ENCODE data around the gene GFER.
A peak's percentile ranks its signal among the peaks of the same experiment; 100 is the strongest.
"Not testable (repeated sequence)": the region's sequence is repeated elsewhere in the genome, so short reads cannot be mapped to it uniquely, and the experiment has no call there.

Gene GFER
- total RNA-seq = 22.5 to 27.2 reads per million in 2 donors

GRCh38 chr16:1983544-1984346 is at the start of gene GFER:
Gene GFER (plus strand): TSS chr16:1984193. CDS start chr16:1984219, 26 bp downstream.
- DNase-seq = peak; percentile 59

GRCh38 chr16:1936945-1937479 is 47.0 kb upstream of the GFER start:
- DNase-seq = no peak

GRCh38 chr16:1938316-1938715 is 45.7 kb upstream of the GFER start:
- DNase-seq = no peak

- DNase-seq = no peak
Observed at GRCh38 chr16:1938910-1939309, 45.1 kb upstream of the GFER start.

DNA sequence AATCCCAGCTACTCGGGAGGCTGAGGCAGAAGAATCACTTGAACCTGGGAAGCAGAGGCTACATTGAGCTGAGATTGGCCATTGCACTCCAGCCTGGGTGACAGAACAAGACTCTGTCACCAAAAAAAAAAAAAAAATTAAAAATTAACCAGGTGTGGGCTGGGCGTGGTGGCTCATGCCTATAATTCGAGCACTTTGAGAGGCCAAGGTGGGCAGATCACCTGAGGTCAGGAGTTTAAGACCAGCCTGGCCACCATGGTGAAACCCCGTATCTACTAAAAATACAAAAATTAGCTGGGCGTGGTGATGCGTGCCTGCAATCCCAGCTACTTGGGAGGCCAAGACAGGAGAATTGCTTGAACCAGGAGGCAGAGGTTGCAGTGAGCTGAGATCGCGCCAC is 44.2 kb upstream of the GFER start:
- not testable (repeated sequence) for DNase-seq

DNA sequence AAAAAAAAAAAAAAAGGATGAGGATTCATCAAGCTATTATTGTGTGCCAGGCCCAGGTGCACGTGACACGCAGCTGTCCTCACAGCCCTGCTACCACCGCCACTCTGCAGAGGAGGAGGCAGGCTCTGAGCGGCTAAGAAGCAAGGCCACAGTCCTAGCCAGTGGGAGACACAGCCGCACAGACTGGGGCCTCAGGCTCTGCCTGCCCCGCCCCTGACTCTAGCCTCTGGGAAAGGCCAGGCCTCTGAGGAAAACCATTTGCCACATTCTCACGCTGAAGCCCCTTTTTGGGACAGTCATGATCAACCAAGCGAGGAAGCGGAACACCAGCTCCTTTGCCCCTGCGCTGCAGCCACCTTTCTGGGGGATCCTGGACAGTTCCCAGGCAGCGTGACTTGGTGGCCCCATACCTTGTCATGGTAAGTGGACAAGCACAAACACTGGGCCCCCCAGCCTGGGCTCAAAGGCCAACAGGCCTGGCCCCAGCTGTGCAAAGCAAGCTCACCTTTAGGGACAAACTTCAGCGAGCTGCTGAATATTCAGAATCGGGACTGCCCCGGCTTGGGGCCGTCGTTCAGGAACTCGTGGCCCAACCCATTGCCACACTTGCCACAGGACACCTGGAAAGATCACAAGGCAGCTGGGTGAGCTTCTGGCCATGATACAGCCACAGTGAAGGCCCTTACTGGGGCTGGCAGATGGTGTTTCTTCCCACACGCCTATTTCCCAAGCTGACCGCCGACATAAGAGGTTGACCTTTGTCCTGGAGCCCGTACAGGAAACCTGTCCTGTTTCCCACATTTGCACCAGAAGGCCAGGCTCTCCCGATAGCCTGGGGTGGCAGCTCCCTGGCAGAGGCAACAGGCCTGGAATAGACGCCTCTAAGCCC is 43.5 kb upstream of the GFER start:
- DNase-seq = no peak

- no peak for DNase-seq
Observed at GRCh38 chr16:1941162-1942046, 42.6 kb upstream of the GFER start.

GRCh38 chr16:1942047-1942809 is 41.8 kb upstream of the GFER start:
- DNase-seq = no peak

GRCh38 chr16:1942810-1943726 is 40.9 kb upstream of the GFER start, which contains the start of gene MSRB1:
Gene MSRB1 (minus strand): TSS chr16:1943199. CDS start chr16:1943156, 43 bp downstream.
- DNase-seq = peak; percentile 94

DNA sequence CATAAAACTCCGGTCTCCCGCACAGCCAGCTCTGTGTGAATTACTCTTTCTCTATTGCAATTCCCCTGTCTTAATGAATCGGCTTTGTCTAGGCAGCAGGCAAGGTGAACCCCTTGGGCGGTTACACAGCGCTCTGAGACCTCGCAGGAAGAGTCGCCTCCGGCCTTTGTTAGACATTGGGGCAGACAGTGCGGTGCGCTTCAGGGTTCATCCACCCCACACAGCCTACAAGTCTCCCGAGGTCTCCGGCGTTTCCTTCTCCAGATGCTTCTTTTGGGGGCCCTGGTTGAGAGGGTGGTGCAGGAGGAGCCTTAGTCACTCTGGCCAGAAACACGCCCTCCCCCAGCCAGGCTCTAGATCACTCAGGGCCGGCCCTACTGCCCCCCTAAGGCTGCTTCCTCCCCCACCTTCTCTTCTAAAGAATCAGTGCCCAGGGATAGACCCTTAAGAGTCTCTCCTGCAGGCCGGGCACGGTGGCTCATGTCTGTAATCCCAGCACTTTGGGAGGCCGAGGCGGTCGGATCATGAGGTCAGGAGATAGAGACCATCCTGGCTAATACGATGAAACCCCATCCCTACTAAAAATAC is 39.3 kb upstream of the GFER start:
- DNase-seq = no peak

- DNase-seq = no peak
Observed at GRCh38 chr16:1945559-1946391, 38.2 kb upstream of the GFER start.

- no peak for DNase-seq
Observed at GRCh38 chr16:1946495-1947368, 37.3 kb upstream of the GFER start.

- DNase-seq = no peak
Observed at GRCh38 chr16:1947369-1947670, 36.7 kb upstream of the GFER start.

DNA sequence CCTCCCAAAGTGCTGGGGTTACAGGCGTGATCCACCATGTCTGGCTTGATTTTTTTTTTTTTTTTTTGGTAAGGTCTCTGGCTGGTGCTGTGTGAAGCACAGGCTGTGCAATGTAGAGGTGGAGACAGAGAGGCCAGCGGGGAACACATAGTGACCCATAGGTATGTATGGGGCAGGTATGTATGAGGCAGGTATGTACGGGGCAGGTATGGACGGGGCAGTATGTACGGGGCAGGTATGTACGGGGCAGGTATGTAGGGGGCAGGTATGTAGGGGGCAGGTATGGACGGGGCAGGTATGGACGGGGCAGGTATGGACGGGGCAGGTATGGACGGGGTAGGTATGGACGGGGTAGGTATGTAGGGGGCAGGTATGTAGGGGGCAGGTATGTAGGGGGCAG is 34.5 kb upstream of the GFER start:
- DNase-seq = no peak

DNA sequence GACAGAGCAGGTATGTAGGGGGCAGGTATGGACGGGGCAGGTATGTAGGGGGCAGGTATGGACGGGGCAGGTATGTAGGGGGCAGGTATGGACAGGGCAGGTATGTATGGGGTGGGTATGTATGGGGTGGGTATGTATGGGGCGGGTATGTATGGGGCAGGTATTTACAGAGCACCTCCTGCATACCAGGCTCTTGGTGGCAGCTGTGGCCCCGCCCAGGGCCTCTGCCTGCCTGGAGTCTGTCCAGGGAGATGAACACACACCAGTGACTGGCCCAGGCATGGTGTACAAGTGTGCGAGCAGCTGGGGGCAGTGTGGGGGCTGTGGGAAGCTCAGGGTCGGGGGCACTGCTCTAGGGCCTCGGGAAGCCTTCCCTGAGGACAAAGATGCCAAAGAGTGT is 33.9 kb upstream of the GFER start:
- no peak for DNase-seq

DNA sequence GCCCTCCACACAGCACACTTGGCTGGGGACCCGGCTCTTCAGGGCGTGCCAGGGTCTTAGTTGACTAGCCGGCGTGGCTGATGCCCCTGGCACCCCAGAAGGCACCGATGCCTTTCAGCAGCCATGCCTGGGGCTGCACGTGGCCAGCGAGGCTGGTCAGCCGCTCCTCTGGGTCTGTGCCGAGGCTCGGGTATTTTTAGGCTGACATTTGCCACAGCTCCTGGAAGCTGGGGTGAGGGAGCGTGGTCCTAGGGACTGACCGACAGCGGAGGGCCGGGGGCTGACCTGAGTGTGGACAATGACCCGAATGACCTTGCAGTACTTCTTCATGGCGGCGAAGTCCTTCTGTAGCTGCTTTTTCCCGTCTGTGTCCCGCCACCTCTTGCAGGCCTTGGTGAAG is 33.4 kb upstream of the GFER start:
- DNase-seq = no peak

DNA sequence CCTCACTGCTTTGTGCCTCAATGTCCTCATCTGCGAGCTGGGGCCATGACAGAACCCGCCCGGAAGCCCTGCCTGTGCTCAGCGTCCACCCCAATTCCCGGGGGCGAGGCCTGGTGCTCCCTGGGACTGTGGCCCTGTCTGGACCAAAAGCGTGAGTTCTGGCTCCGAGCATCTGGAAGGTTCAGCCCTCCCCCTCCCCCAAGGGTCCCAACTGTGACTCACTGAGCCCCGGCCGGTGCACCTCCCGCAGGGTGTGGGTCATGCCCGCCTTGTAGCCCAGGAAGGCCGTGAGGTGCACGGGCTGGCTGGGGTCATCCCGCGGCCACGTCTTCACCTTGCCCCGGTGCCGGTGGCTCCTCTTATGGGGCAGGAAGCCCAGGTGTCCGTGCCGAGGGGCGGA is 30.3 kb upstream of the GFER start:
- no peak for DNase-seq

DNA sequence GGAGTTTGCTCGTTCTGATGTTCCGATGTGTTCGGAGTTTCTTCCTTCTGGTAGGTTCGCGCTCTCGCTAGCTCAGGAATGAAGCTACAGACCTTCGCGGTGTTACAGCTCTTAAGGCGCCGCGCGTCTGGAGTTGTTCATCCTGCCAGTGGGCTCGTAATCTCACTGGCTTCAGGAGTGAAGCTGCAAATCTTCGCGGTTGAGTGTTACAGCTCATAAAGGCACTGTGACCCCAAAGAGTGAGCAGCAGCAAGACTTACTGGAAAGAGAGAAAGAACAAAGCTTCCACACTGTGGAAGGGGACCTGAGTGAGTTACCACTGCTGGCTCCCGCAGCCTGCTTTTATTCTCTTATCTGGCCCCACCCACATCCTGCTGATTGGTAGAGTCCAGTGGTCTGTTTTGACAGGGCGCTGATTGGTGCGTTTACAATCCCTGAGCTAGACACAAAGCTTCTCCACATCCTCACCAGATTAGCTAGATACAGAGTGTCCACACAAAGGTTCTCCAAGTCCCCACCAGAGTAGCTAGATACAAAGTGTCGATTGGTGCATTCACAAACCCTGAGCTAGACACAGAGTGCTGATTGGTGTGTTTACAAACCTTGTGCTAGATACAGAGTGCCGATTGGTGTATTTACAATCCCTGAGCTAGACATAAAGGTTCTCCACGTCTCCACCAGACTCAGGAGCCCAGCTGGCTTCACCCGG is 26.4 kb upstream of the GFER start:
- DNase-seq = not testable (repeated sequence)
